ENCODE results near the gene GLIPR2.
"Not testable (repeated sequence)": the region's sequence is repeated elsewhere in the genome, so short reads cannot be mapped to it uniquely, and the experiment has no call there.

Gene GLIPR2

GRCh38 chr9:36145970-36146369, 9.4 kb downstream of the GLIPR2 start:
- DNase-seq: no peak

GRCh38 chr9:36146651-36147050, 10.1 kb downstream of the GLIPR2 start:
- no peak for DNase-seq

GRCh38 chr9:36147441-36148175, 11.1 kb downstream of the GLIPR2 start:
- no peak for DNase-seq

GRCh38 chr9:36148311-36149051, 11.9 kb downstream of the GLIPR2 start:
- no peak for DNase-seq

- DNase-seq: no peak
These were observed 12.7 kb downstream of the GLIPR2 start for GRCh38 chr9:36149197-36149596.

GRCh38 chr9:36150574-36151315, 14.2 kb downstream of the GLIPR2 start:
- no peak for DNase-seq

GRCh38 chr9:36151316-36152210, 15.0 kb downstream of the GLIPR2 start:
- DNase-seq: no peak

- no peak for DNase-seq
These were observed 16.4 kb downstream of the GLIPR2 start for GRCh38 chr9:36152741-36153438.

GRCh38 chr9:36153746-36154145, 17.2 kb downstream of the GLIPR2 start:
- no peak for DNase-seq

GRCh38 chr9:36154331-36154952, 17.9 kb downstream of the GLIPR2 start:
- no peak for DNase-seq

- DNase-seq: no peak
These were observed 19.6 kb downstream of the GLIPR2 start for GRCh38 chr9:36156116-36156515.

GRCh38 chr9:36158122-36158521, 21.6 kb downstream of the GLIPR2 start:
- DNase-seq: no peak

GRCh38 chr9:36158917-36159316, 22.4 kb downstream of the GLIPR2 start:
- no peak for DNase-seq

GRCh38 chr9:36159509-36159908, 23.0 kb downstream of the GLIPR2 start:
- not testable (repeated sequence) for DNase-seq

GRCh38 chr9:36160126-36160525, 23.6 kb downstream of the GLIPR2 start:
- not testable (repeated sequence) for DNase-seq

- DNase-seq: no peak
These were observed 24.7 kb downstream of the GLIPR2 start for GRCh38 chr9:36161187-36161586.

GRCh38 chr9:36162211-36162738, 25.7 kb downstream of the GLIPR2 start:
- no peak for DNase-seq

GRCh38 chr9:36163049-36163785, 26.7 kb downstream of the GLIPR2 start:
- peak; percentile 83 to 86 for DNase-seq

- peak in 1 of 2 experiments; percentile 52 for DNase-seq
These were observed 27.2 kb downstream of the GLIPR2 start for GRCh38 chr9:36163786-36164170.

- DNase-seq: no peak
These were observed 27.8 kb downstream of the GLIPR2 start for GRCh38 chr9:36164372-36164771.

All from NCI-H524 (cell line).